ENCODE data around the gene P2RX4. TPM values are rescaled to one million over a fixed set of nuclear protein-coding genes. Genes with fewer than 3 reads are reported as not detected.

P2RX4 gene
- total and polyA plus RNA-seq, 12 donors: 13.3 to 114 (median 34.4) TPM

- 69 to 92% (median 82%) methylated on average over 5 to 9 of the region's 9 CpGs for WGBS, 4 donors
- H3K27me3 ChIP-seq: no peaks in the 10 kb centered on the region
- no peak for DNase-seq
- intact Hi-C loops (cut with DNase I): no loop called here
- no peaks in the 10 kb centered on the region for H3K4me1 ChIP-seq (replicated peaks in 1 of 2)
- H3K27ac ChIP-seq: no peak overlapping the region
- H3K36me3 ChIP-seq (replicated peaks in 1 of 2): peaks cover 0 to 8% of the 10 kb centered on the region in 2 donors
- TF ChIP-seq CTCF (IDR thresholded peaks at IDR 0.05): no peak
- no peak for TF ChIP-seq POLR2A (IDR thresholded peaks at IDR 0.05)
- H3K4me3 ChIP-seq: no peak overlapping the region
- no peaks in the 10 kb centered on the region for H3K9me3 ChIP-seq (replicated peaks in 1 of 3)
Observed at GRCh38 chr12:121165316-121165715, 44.6 kb upstream of the P2RX4 start.

GRCh38 chr12:121166356-121166755 lies 43.6 kb upstream of the P2RX4 start:
- TF ChIP-seq POLR2A (IDR thresholded peaks at IDR 0.05) (no peak), CTCF (IDR thresholded peaks at IDR 0.05) (no peak)
- DNase-seq: no peak
- no peaks in the 10 kb centered on the region for H3K4me1 ChIP-seq (replicated peaks in 1 of 2)
- no peak overlapping the region for H3K27ac ChIP-seq
- no peak overlapping the region for H3K4me3 ChIP-seq
- no peaks in the 10 kb centered on the region for H3K9me3 ChIP-seq (replicated peaks in 1 of 3)
- WGBS, 4 donors: 41 to 100% (median 78%) methylated on average over 1 of the region's 1 CpG
- H3K27me3 ChIP-seq: no peaks in the 10 kb centered on the region
- intact Hi-C loops (cut with DNase I): no loop called here
- H3K36me3 ChIP-seq (replicated peaks in 1 of 2): peaks cover 0 to 8% of the 10 kb centered on the region in 2 donors

GRCh38 chr12:121167232-121167820 lies 42.6 kb upstream of the P2RX4 start:
- Histone ChIP-seq H3K27ac (no peak overlapping the region), H3K9me3 (replicated peaks in 1 of 3) (no peaks in the 10 kb centered on the region), H3K36me3 (replicated peaks in 1 of 2) (peaks cover 0 to 8% of the 10 kb centered on the region in 2 donors), H3K4me3 (no peak overlapping the region), H3K4me1 (replicated peaks in 1 of 2) (no peaks in the 10 kb centered on the region), H3K27me3 (no peaks in the 10 kb centered on the region)
- whole genome bisulfite sequencing, 4 donors: 76 to 89% (median 84%) methylated on average over 14 of the region's 14 CpGs
- TF ChIP-seq CTCF (IDR thresholded peaks at IDR 0.05) (no peak), POLR2A (IDR thresholded peaks at IDR 0.05) (no peak)
- intact Hi-C loops (cut with DNase I): no loop called here
- DNase-seq: no peak

- intact Hi-C loops (cut with DNase I): no loop called here
- no peak for DNase-seq
- Histone ChIP-seq H3K27ac (no peak overlapping the region), H3K4me3 (no peak overlapping the region), H3K4me1 (replicated peaks in 1 of 2) (no peaks in the 10 kb centered on the region), H3K36me3 (replicated peaks in 1 of 2) (peaks cover 0 to 8% of the 10 kb centered on the region in 2 donors), H3K9me3 (replicated peaks in 1 of 3) (no peaks in the 10 kb centered on the region), H3K27me3 (no peaks in the 10 kb centered on the region)
- TF ChIP-seq POLR2A (IDR thresholded peaks at IDR 0.05) (no peak), CTCF (IDR thresholded peaks at IDR 0.05) (no peak)
- WGBS, 4 donors: 72 to 89% (median 82%) methylated on average over 3 of the region's 3 CpGs
Observed at GRCh38 chr12:121167951-121168350, 42.0 kb upstream of the P2RX4 start.

All from adrenal gland (tissue), 12 donors.